K562 (cell line): Measurements from ENCODE around the gene HEMGN. TPM values are rescaled to one million over a fixed set of nuclear protein-coding genes. Genes with fewer than 3 reads are reported as not detected.

Source experiments
- CCNT2 ChIP-seq: IDR thresholded peaks from 2 replicates; pipeline ENCODE4 v1.6.1; 2011; ENCODE audit warnings: borderline replicate concordance, low read depth, mild to moderate bottlenecking, moderate library complexity, mixed read lengths, low read length; ENCODE audit not compliant: insufficient read length; ENCODE audit errors: extremely low read depth
- E2F3 ChIP-seq: fragments of 250-450 bp; sonication (Bioruptor Pico); IDR thresholded peaks from 2 replicates; pipeline ENCODE4 v1.4.0; 2020; ENCODE audit warnings: mild to moderate bottlenecking
- EGR1 ChIP-seq: fragments of 450-650 bp; conservative IDR thresholded peaks from 2 replicates; pipeline ENCODE4 v1.6.1; 2017; ENCODE audit warnings: mild to moderate bottlenecking
- HIVEP1 ChIP-seq: fragments of 250-450 bp; sonication (Bioruptor Pico); IDR thresholded peaks from 2 replicates; pipeline ENCODE4 v1.4.0; 2020; ENCODE audit warnings: mild to moderate bottlenecking
- KDM1A ChIP-seq, 2 experiments: fragments of 450-650 bp; IDR thresholded peaks; 2 replicates each; pipeline ENCODE4 v1.6.1; 2016; ENCODE audit warnings: mild to moderate bottlenecking in 2 of 2
- MCM2 ChIP-seq: fragments of 450-650 bp; IDR thresholded peaks from 2 replicates; pipeline ENCODE4 v1.6.1; 2017; ENCODE audit warnings: low read depth, mild to moderate bottlenecking
- NONO ChIP-seq, 2 experiments: fragments of 200-400 bp in 1 of 2; fragments of 450-650 bp in 1 of 2; formaldehyde crosslinking in 1 of 2; IDR thresholded peaks; 2 replicates each; pipeline ENCODE4 v1.6.1; 2017; ENCODE audit warnings: low read depth in 2 of 2, mild to moderate bottlenecking in 2 of 2, moderate library complexity in 2 of 2, low read length in 1 of 2
- POLR2H ChIP-seq: IDR thresholded peaks from 2 replicates; pipeline ENCODE4 v1.6.1; 2016; ENCODE audit warnings: missing genetic modification characterization, low read depth, mild to moderate bottlenecking, control low read depth, missing compliant biosample characterization, moderate library complexity
- RBM15 ChIP-seq: fragments of 200-400 bp; formaldehyde crosslinking; IDR thresholded peaks from 2 replicates; pipeline ENCODE4 v1.6.1; 2018; ENCODE audit warnings: mild to moderate bottlenecking, low read length, moderate library complexity; ENCODE audit not compliant: insufficient read depth
- SAFB ChIP-seq: fragments of 200-400 bp; formaldehyde crosslinking; IDR thresholded peaks from 2 replicates; pipeline ENCODE4 v1.6.1; 2017; ENCODE audit warnings: low read depth, low read length, borderline replicate concordance
- SMC3 ChIP-seq: conservative IDR thresholded peaks from 2 replicates; pipeline ENCODE4 v1.6.1; 2011; ENCODE audit warnings: low read depth, low read length, improper control_type of control experiment; ENCODE audit not compliant: insufficient read depth
- SRSF1 ChIP-seq: fragments of 200-400 bp; formaldehyde crosslinking; IDR thresholded peaks from 2 replicates; pipeline ENCODE4 v1.6.1; 2017; ENCODE audit warnings: mild to moderate bottlenecking, low read depth, low read length, moderate library complexity
- TAF9B ChIP-seq: fragments of 450-650 bp; IDR thresholded peaks from 2 replicates; pipeline ENCODE4 v1.6.1; 2018; ENCODE audit warnings: mild to moderate bottlenecking; ENCODE audit not compliant: partially characterized antibody
- TFAM ChIP-seq: fragments of 250-450 bp; sonication (Bioruptor Pico); conservative IDR thresholded peaks from 2 replicates; pipeline ENCODE4 v1.5.0; 2021; ENCODE audit warnings: mild to moderate bottlenecking, moderate library complexity
- XRCC3 ChIP-seq: fragments of 450-650 bp; IDR thresholded peaks from 2 replicates; pipeline ENCODE4 v1.6.1; 2017; ENCODE audit warnings: mild to moderate bottlenecking, moderate library complexity
- ZBTB8A ChIP-seq: fragments of 450-650 bp; IDR thresholded peaks from 2 replicates; pipeline ENCODE4 v1.6.1; 2018; ENCODE audit warnings: mild to moderate bottlenecking, moderate library complexity; ENCODE audit not compliant: partially characterized antibody
- ZC3H4 ChIP-seq: sonication (generic); formaldehyde crosslinking; IDR thresholded peaks from 2 replicates; pipeline ENCODE4 v1.9.0; 2021; ENCODE audit warnings: missing genetic modification reagents, borderline replicate concordance
- ZNF316 ChIP-seq: fragments of 450-650 bp; IDR thresholded peaks from 2 replicates; pipeline ENCODE4 v1.6.1; 2016
- polyA plus RNA-seq, 8 experiments: library from polyadenylated mRNA; depleted of rRNA in 4 of 8; stranded (reverse) in 5 of 8; unstranded in 3 of 8; fragments of >200 nt; fragmentation: Nextera tagmentation in 2 of 8; fragmentation: Illumina TruSeq in 1 of 8; extraction: Ambion mirVana in 2 of 8; extraction: Trizol in 1 of 8; gene quantifications; 2 replicates each; pipeline versions ENCODE4 v1.2.1 to v1.2.3, GENCODE V29; 2011 to 2014; ENCODE audit warnings: inconsistent platforms in 1 of 8, missing spikeins in 1 of 8
- total RNA-seq, 7 experiments: library from RNA; depleted of rRNA in 6 of 7; stranded (reverse); fragments of >200 nt in 6 of 7; fragmentation: Illumina TruSeq in 2 of 7; extraction: Trizol in 2 of 7; gene quantifications; 2 replicates each; pipeline versions ENCODE4 v1.2.1 to v1.2.3, GENCODE V29; 2011 to 2021; ENCODE audit warnings: low replicate concordance in 1 of 7
- TF ChIP-seq, protein P1 (sequence below), 2 experiments: fragments of 450-650 bp in 1 of 2; sonication (generic) in 1 of 2; formaldehyde crosslinking in 1 of 2; IDR thresholded peaks; 2 replicates each; pipeline versions ENCODE4 v1.7.1 to v1.9.0; 2016 to 2022; ENCODE audit warnings: inconsistent platforms in 1 of 2, mild to moderate bottlenecking in 1 of 2, missing genetic modification reagents in 1 of 2

HEMGN gene
- total and polyA plus RNA-seq, 9 of the 15 experiments (the other 6 are each of a cell fraction or from before 2014, with no cell fraction given), result 56.3 to 258 (median 137) TPM

DNA sequence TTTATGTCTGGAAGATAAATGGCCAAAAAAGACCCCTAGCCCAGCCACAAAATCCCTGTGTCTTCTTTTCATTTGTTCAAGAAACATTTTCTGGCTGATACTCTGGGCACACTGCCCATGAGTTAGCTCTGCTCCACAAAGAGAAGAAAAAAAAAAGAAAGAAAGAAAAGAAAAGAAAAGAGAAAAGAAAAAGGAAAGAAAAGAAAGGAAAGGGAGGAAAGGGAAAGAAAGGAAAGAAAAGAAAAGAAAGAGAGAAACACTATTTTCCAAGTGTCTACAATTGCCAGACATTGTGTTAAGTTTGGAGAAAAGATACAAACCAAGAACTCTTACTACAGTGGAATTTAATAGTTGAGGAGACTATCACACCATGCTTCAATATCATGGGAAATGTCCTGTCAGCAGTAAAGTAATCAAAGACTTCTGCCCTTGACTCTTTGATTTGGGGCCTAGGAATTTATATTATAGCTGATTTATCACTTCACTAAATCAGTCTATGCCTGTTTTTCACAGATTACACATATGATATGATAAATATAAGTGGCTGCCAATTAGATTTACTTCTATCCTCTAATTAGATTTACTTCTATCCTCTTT, 18.7 kb downstream of the HEMGN start (continued):
- TF ChIP-seq MCM2, result no peak
- TF ChIP-seq EGR1, result no peak
- TF ChIP-seq ZNF316, result peak; percentile 97
- TF ChIP-seq KDM1A (IDR thresholded peaks at IDR 0.05), result no peak
- TF ChIP-seq TFAM, result no peak
- TF ChIP-seq POLR2H, result no peak
- no peak for TF ChIP-seq SAFB
- no peak for TF ChIP-seq HIVEP1 (CRISPR knock-in tag)
- no peak for TF ChIP-seq CCNT2
- TF ChIP-seq ZBTB8A, result no peak
- TF ChIP-seq E2F3, result no peak
- TF ChIP-seq, protein P1, sequence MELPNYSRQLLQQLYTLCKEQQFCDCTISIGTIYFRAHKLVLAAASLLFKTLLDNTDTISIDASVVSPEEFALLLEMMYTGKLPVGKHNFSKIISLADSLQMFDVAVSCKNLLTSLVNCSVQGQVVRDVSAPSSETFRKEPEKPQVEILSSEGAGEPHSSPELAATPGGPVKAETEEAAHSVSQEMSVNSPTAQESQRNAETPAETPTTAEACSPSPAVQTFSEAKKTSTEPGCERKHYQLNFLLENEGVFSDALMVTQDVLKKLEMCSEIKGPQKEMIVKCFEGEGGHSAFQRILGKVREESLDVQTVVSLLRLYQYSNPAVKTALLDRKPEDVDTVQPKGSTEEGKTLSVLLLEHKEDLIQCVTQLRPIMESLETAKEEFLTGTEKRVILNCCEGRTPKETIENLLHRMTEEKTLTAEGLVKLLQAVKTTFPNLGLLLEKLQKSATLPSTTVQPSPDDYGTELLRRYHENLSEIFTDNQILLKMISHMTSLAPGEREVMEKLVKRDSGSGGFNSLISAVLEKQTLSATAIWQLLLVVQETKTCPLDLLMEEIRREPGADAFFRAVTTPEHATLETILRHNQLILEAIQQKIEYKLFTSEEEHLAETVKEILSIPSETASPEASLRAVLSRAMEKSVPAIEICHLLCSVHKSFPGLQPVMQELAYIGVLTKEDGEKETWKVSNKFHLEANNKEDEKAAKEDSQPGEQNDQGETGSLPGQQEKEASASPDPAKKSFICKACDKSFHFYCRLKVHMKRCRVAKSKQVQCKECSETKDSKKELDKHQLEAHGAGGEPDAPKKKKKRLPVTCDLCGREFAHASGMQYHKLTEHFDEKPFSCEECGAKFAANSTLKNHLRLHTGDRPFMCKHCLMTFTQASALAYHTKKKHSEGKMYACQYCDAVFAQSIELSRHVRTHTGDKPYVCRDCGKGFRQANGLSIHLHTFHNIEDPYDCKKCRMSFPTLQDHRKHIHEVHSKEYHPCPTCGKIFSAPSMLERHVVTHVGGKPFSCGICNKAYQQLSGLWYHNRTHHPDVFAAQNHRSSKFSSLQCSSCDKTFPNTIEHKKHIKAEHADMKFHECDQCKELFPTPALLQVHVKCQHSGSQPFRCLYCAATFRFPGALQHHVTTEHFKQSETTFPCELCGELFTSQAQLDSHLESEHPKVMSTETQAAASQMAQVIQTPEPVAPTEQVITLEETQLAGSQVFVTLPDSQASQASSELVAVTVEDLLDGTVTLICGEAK (IDR thresholded peaks at IDR 0.05), result 0 out of 2 replicates have a peak, but pooled peaks have one; percentile 10
- TF ChIP-seq, protein P1 (CRISPR knock-in tag; IDR thresholded peaks at IDR 0.05), result no peak
- TF ChIP-seq NONO (IDR thresholded peaks at IDR 0.05; ENCODE audit: low read depth in 2 of 2, low read length in 1 of 2), result no peak
- TF ChIP-seq RBM15, result no peak
- no peak for TF ChIP-seq XRCC3
- no peak for TF ChIP-seq TAF9B
- no peak for TF ChIP-seq SRSF1
- no peak for TF ChIP-seq ZC3H4 (CRISPR knock-in tag)
- no peak for TF ChIP-seq SMC3
